Aorta (tissue), 5 donors: ENCODE measurements around the gene CD79A. TPM values are rescaled to one million over a fixed set of nuclear protein-coding genes. Genes with fewer than 3 reads are reported as not detected.

ENCODE experiments used
- ATAC-seq: fragments of 200-7000 bp; cut with Tn5 transposase; one replicate; pipeline ENCODE4 v1.9.1; 2022; ENCODE audit warnings: moderate library complexity; ENCODE audit not compliant: low FRiP score
- DNase-seq, 2 donors: peaks; one replicate each; pipeline ENCODE4 v3.0.0-alpha.2; 2020
- H3K27ac ChIP-seq, 2 donors: one replicate each; pipeline ENCODE4 v1.5.1; 2013; ENCODE audit warnings: low read length in 2 of 2, mild to moderate bottlenecking in 2 of 2, moderate library complexity in 2 of 2, control low read depth in 1 of 2, inconsistent platforms in 1 of 2, low read depth in 1 of 2
- H3K27me3 ChIP-seq, 2 donors: one replicate each; pipeline ENCODE4 v1.6.1; 2013; ENCODE audit warnings: control low read depth in 1 of 2, low read length in 1 of 2, mild to moderate bottlenecking in 1 of 2, moderate library complexity in 1 of 2; ENCODE audit not compliant: insufficient read depth in 2 of 2, control insufficient read depth in 1 of 2
- H3K36me3 ChIP-seq, 2 donors: one replicate each; pipeline ENCODE4 v1.6.1; 2013; ENCODE audit warnings: control low read depth in 1 of 2, low read length in 1 of 2, mild to moderate bottlenecking in 1 of 2; ENCODE audit not compliant: insufficient read depth in 2 of 2, control insufficient read depth in 1 of 2
- H3K4me1 ChIP-seq, 2 donors: one replicate each; pipeline ENCODE4 v1.6.1; 2013; ENCODE audit warnings: low read length in 2 of 2, control low read depth in 1 of 2, mild to moderate bottlenecking in 1 of 2, moderate library complexity in 1 of 2; ENCODE audit not compliant: insufficient read depth in 2 of 2, control insufficient read depth in 1 of 2
- H3K4me3 ChIP-seq, 2 donors: one replicate each; pipeline ENCODE4 v1.5.1; 2013; ENCODE audit warnings: low read length in 2 of 2, control low read depth in 1 of 2, mild to moderate bottlenecking in 1 of 2
- H3K9me3 ChIP-seq: one replicate; pipeline ENCODE4 v1.6.1; 2013; ENCODE audit warnings: mild to moderate bottlenecking, low read length; ENCODE audit not compliant: control insufficient read depth
- WGBS, 2 donors: extraction: QIAGEN DNeasy Blood & Tissue Kit; methylation state at CpG; one replicate each; pipeline ENCODE4 v1.1.7; 2013; 5-methylcytosine and 5-hydroxymethylcytosine counted together
- intact Hi-C, 2 donors: fragments of 100-400 bp; cut with DNase I; formaldehyde crosslinking; loops; one replicate each; pipeline versions ENCODE4 v1.14.2 to v1.15.0; 2022
- microRNA-seq, 2 donors: library from miRNA; unstranded; fragments of <30 nt; microRNA quantifications; one replicate each; pipeline ENCODE4 v1.2.0, GENCODE V29; 2020
- polyA plus RNA-seq, 2 donors: library from polyadenylated mRNA; stranded (reverse); fragments of 200-250 nt; gene quantifications; one replicate each; pipeline ENCODE4 v1.2.3, GENCODE V29; 2013
- total RNA-seq, 2 donors: library from RNA; stranded (reverse); fragmentation: NEBNext Ultra II Directional; extraction: Animal tissue kit (Norgen Biotek cat#: 25700); gene quantifications; one replicate each; pipeline ENCODE4 v1.2.1, GENCODE V29; 2021
- donor health status: healthy with polysubstance abuse.
- donor health status: Bipolar disorder and iron deficiency.
- donor health status: DM: no; HTN: no; CAD: no.
- donor health status: DM: no; HTN: no; CAD: no.
- donor health status: DM: yes; HTN: yes; CAD: no.

The CD79A gene
- total and polyA plus RNA-seq, 4 donors = 0.49 to 1.3 (median 0.79) TPM

- H3K36me3 ChIP-seq = no peaks in the 10 kb centered on the region
- intact Hi-C loops = no loop called here
- H3K4me3 ChIP-seq = no peak overlapping the region
- no peaks in the 10 kb centered on the region for H3K4me1 ChIP-seq
- WGBS, 2 donors = 3 to 5% methylated on average over 23 to 29 of the region's 29 CpGs
- peaks cover 5% of the 10 kb centered on the region for H3K9me3 ChIP-seq
- H3K27ac ChIP-seq = no peak overlapping the region
- peaks cover 0 to 3% of the 10 kb centered on the region in 2 donors for H3K27me3 ChIP-seq
- DNase-seq = no peak
- no peak for ATAC-seq
Observed at GRCh38 chr19:41928754-41929535, 51.9 kb downstream of the CD79A start.

- WGBS, 2 donors = 18 to 19% methylated on average over 14 of the region's 14 CpGs
- intact Hi-C loops = no loop called here
- Histone ChIP-seq H3K36me3 (no peaks in the 10 kb centered on the region), H3K4me1 (no peaks in the 10 kb centered on the region), H3K27ac (no peak overlapping the region), H3K4me3 (no peak overlapping the region), H3K9me3 (peaks cover 5% of the 10 kb centered on the region), H3K27me3 (peaks cover 0 to 3% of the 10 kb centered on the region in 2 donors)
- DNase-seq = no peak
- no peak for ATAC-seq
Observed at GRCh38 chr19:41929536-41930071, 52.5 kb downstream of the CD79A start.

GRCh38 chr19:41930322-41930722, 53.2 kb downstream of the CD79A start:
- no peak overlapping the region for H3K27ac ChIP-seq
- WGBS, 2 donors = 18 to 22% methylated on average over 7 of the region's 7 CpGs
- intact Hi-C loops = no loop called here
- DNase-seq (no peak), ATAC-seq (no peak)
- H3K4me1 ChIP-seq = no peaks in the 10 kb centered on the region
- peaks cover 5% of the 10 kb centered on the region for H3K9me3 ChIP-seq
- peaks cover 0 to 3% of the 10 kb centered on the region in 2 donors for H3K27me3 ChIP-seq
- H3K36me3 ChIP-seq = no peaks in the 10 kb centered on the region
- H3K4me3 ChIP-seq = no peak overlapping the region

Small RNAs within 50 kb of the gene (microRNA-seq; reads per million reads assigned to microRNA genes)
- gene MIR6797 = 0 reads per million in 2 donors

Other genes with a start within 250 kb of the CD79A start
- under 1 TPM in 1 of 2 donors, not detected in 1; 0.26 TPM for gene CEACAM7, start 189.0 kb upstream of the CD79A start, total RNA-seq
- 1 to 10 TPM in 1 of 2 donors, under 1 TPM in 1; 0.61 to 7.4 TPM for gene CEACAM7, start 189.0 kb upstream of the CD79A start, polyA plus RNA-seq
- gene CEACAM5, start 168.7 kb upstream of the CD79A start, total RNA-seq = 1 to 10 TPM in 1 of 2 donors, under 1 TPM in 1; 0.30 to 1.0 TPM
- 1 to 10 TPM in 1 of 2 donors, under 1 TPM in 1; 0.67 to 9.4 TPM for gene CEACAM5, start 168.7 kb upstream of the CD79A start, polyA plus RNA-seq
- under 1 TPM in 1 of 2 donors, not detected in 1; 0.33 TPM for gene CEACAM6, start 121.7 kb upstream of the CD79A start, total RNA-seq
- gene CEACAM6, start 121.7 kb upstream of the CD79A start, polyA plus RNA-seq = 1 to 10 TPM in 1 of 2 donors, under 1 TPM in 1; 0.33 to 6.5 TPM
- gene CEACAM3, start 80.7 kb upstream of the CD79A start, total RNA-seq = under 1 TPM; 0.39 to 0.99 TPM
- not detected for gene CEACAM3, start 80.7 kb upstream of the CD79A start, polyA plus RNA-seq
- gene LYPD4, start 32.6 kb upstream of the CD79A start, total RNA-seq = not detected
- not detected for gene LYPD4, start 32.6 kb upstream of the CD79A start, polyA plus RNA-seq
- gene DMRTC2, start 32.2 kb upstream of the CD79A start, total RNA-seq = not detected
- gene DMRTC2, start 32.2 kb upstream of the CD79A start, polyA plus RNA-seq = not detected
- 1,000 to 10,000 TPM; 1,062 to 1,150 TPM for gene RPS19, start 17.0 kb upstream of the CD79A start, total RNA-seq
- gene RPS19, start 17.0 kb upstream of the CD79A start, polyA plus RNA-seq = 1,000 to 10,000 TPM; 2,268 to 2,335 TPM
- 100 to 1,000 TPM in 1 of 2 donors, 10 to 100 TPM in 1; 95.5 to 137 TPM for gene ARHGEF1, start 5.9 kb downstream of the CD79A start, total RNA-seq
- 100 to 1,000 TPM in 1 of 2 donors, 10 to 100 TPM in 1; 29.8 to 163 TPM for gene ARHGEF1, start 5.9 kb downstream of the CD79A start, polyA plus RNA-seq
- under 1 TPM; 0.51 to 0.81 TPM for gene ERFL, start 51.2 kb downstream of the CD79A start, total RNA-seq
- gene ERFL, start 51.2 kb downstream of the CD79A start, polyA plus RNA-seq = under 1 TPM in 1 of 2 donors, not detected in 1; 0.46 TPM
- 100 to 1,000 TPM; 175 to 198 TPM for gene RABAC1, start 82.0 kb downstream of the CD79A start, total RNA-seq
- gene RABAC1, start 82.0 kb downstream of the CD79A start, polyA plus RNA-seq = 100 to 1,000 TPM; 223 to 376 TPM
- not detected for gene ATP1A3, start 117.0 kb downstream of the CD79A start, total RNA-seq
- under 1 TPM in 1 of 2 donors, not detected in 1; 0.38 TPM for gene ATP1A3, start 117.0 kb downstream of the CD79A start, polyA plus RNA-seq
- gene GRIK5, start 192.9 kb downstream of the CD79A start, total RNA-seq = 10 to 100 TPM; 20.8 to 24.5 TPM
- gene GRIK5, start 192.9 kb downstream of the CD79A start, polyA plus RNA-seq = 10 to 100 TPM in 1 of 2 donors, 1 to 10 TPM in 1; 3.5 to 39.0 TPM
- gene ZNF574, start 198.9 kb downstream of the CD79A start, total RNA-seq = 10 to 100 TPM in 1 of 2 donors, 1 to 10 TPM in 1; 9.0 to 10.3 TPM
- 1 to 10 TPM; 2.4 to 6.8 TPM for gene ZNF574, start 198.9 kb downstream of the CD79A start, polyA plus RNA-seq